ENCODE measurements around the gene NAGPA. TPM values are rescaled to one million over a fixed set of nuclear protein-coding genes. Genes with fewer than 3 reads are reported as not detected.
A peak's percentile ranks its signal among the peaks of the same experiment; 100 is the strongest.

The NAGPA gene
- total and polyA plus RNA-seq, 2 of the 13 experiments (the other 11 are each of a cell fraction or from before 2014, with no cell fraction given) = 27.1 to 60.3 TPM

DNA sequence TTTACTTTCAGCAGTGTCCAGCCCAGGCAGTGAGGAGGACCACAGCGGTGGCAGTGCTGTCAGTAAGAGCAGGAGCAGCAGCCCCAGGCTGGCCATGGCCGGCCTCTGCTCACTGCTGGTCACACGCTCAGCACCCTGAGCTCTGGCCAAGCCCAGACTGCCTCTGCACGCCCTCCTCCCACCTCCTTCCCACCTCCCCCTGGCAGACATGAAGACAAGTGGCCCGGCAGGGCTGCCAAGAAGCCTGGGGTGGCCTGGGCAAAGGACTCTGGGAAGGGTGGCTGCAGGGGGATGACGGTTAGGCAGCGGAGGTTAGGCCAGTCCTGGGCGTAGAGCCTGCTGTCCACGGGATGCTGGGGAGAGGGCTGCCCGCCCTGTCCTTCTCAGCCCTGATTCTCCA lies 32.1 kb upstream of the NAGPA start, which contains the start of gene C16orf89 (continued):
- TF ChIP-seq THRA (CRISPR knock-in tag; IDR thresholded peaks at IDR 0.05; ENCODE audit: borderline replicate concordance) = no peak
- TF ChIP-seq SETDB1 (CRISPR knock-in tag; IDR thresholded peaks at IDR 0.05; ENCODE audit: borderline replicate concordance) = no peak

DNA sequence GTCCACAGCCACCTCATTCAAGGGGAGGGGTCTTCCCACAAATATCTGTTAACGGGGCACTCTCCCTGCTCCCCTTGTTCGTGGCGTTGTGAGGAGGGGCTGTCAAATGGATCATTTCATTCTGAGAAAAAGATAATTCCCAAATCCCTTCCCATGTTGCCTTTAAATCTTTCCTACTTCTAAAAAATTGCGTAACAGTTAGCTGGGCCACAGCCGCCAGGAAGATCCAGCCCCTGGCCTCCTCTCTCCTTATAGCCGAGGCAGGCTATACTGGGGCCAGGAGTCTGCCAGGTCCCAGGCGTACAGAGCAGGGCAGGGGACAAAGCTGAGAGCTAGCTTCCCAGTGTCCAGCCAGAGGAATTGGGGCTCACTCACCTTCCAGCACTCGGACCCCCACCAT lies 31.6 kb upstream of the NAGPA start:
- Histone ChIP-seq H3K27ac (ENCODE audit: extremely low read length, insufficient read depth, low read length) (no peak overlapping the region), H3K4me3 (replicated peaks in 1 of 3; ENCODE audit: insufficient read depth in 1 of 3, low read depth in 2 of 3, low read length in 3 of 3) (peak overlapping the region in 2 of 3 experiments; percentile 7 to 63; a peak in 2 of 6 replicates), H3K9ac (ENCODE audit: insufficient read depth, low read depth, low read length) (peak overlapping the region; percentile 39), H3K36me3 (replicated peaks in 1 of 2; ENCODE audit: control insufficient read depth in 1 of 2, insufficient read depth in 2 of 2, low read length in 2 of 2) (no peaks in the 10 kb centered on the region), H3K9me3 (ENCODE audit: low read length) (no peaks in the 10 kb centered on the region), H3K27me3 (ENCODE audit: control insufficient read depth in 1 of 2, insufficient read depth in 2 of 2, low read length in 2 of 2) (peaks cover 0 to 21% of the 10 kb centered on the region in 2 experiments; a peak in 2 of 5 replicates), H3K4me2 (ENCODE audit: low read depth, low read length) (peak overlapping the region; percentile 76), H3K4me1 (ENCODE audit: insufficient read depth, low read length) (peaks cover 21% of the 10 kb centered on the region), H4K20me1 (ENCODE audit: insufficient read depth, low read length) (no peaks in the 10 kb centered on the region), H3K79me2 (ENCODE audit: insufficient read depth, low read length) (no peaks in the 10 kb centered on the region), H2AFZ (ENCODE audit: low read length) (peak overlapping the region; percentile 18)
- BruUV-seq (replicated peaks) = no TSS peak
- intact Hi-C loops (cut with micrococcal nuclease; ENCODE audit: unreplicated experiment) = no loop called here
- ChIA-PET POLR2A (interaction anchor here (0.8 to 1.1 kb wide), 2 partner anchors 29 to 31 kb away, joined by 3 to 4 read pairs; partner anchors contain the start of gene NAGPA), CTCF (ENCODE audit: low intra/inter-chr PET ratio, low total read pairs) (no interaction called here)
- FAIRE-seq = no peak
- peak; percentile 72 for ATAC-seq
- DNase-seq (ENCODE audit: low spot score) = no peak
- 34% methylated on average over 8 of the region's 8 CpGs for WGBS (ENCODE audit: low lambda C conversion rate)
- in situ Hi-C loops (cut with HindIII; ENCODE audit: extremely low pct_ligation_motif_present, low pct_unique_long_range_greater_than_20kb) = no loop called here
- TF ChIP-seq ERF (CRISPR knock-in tag; IDR thresholded peaks at IDR 0.05) (no peak), GZF1 (CRISPR knock-in tag; IDR thresholded peaks at IDR 0.05) (0 out of 2 replicates have a peak, but pooled peaks have one; percentile 52), ZBTB7B (CRISPR knock-in tag; IDR thresholded peaks at IDR 0.05) (no peak), CEBPG (CRISPR knock-in tag; IDR thresholded peaks at IDR 0.05) (peak; percentile 88), ZC3H4 (CRISPR knock-in tag; IDR thresholded peaks at IDR 0.05; ENCODE audit: borderline replicate concordance) (no peak), ZSCAN12 (CRISPR knock-in tag; IDR thresholded peaks at IDR 0.05) (no peak), PAF1 (CRISPR knock-in tag; IDR thresholded peaks at IDR 0.05) (no peak), ZNF607 (CRISPR knock-in tag; IDR thresholded peaks at IDR 0.05; ENCODE audit: borderline replicate concordance) (no peak), ZNF205 (CRISPR knock-in tag; IDR thresholded peaks at IDR 0.05) (no peak), TOE1 (CRISPR knock-in tag; IDR thresholded peaks at IDR 0.05) (no peak), RXRA (CRISPR knock-in tag; IDR thresholded peaks at IDR 0.05) (no peak), SRSF4 (IDR thresholded peaks at IDR 0.05; ENCODE audit: low read depth, low read length, poor library complexity, severe bottlenecking) (no peak), RNF2 (conservative IDR thresholded peaks at IDR 0.05; ENCODE audit: low read depth) (no peak)
- TF ChIP-seq, protein P1, sequence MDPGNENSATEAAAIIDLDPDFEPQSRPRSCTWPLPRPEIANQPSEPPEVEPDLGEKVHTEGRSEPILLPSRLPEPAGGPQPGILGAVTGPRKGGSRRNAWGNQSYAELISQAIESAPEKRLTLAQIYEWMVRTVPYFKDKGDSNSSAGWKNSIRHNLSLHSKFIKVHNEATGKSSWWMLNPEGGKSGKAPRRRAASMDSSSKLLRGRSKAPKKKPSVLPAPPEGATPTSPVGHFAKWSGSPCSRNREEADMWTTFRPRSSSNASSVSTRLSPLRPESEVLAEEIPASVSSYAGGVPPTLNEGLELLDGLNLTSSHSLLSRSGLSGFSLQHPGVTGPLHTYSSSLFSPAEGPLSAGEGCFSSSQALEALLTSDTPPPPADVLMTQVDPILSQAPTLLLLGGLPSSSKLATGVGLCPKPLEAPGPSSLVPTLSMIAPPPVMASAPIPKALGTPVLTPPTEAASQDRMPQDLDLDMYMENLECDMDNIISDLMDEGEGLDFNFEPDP (CRISPR knock-in tag; conservative IDR thresholded peaks at IDR 0.05) = 0 out of 2 replicates have a peak, but pooled peaks have one; percentile 66
- TF ChIP-seq, protein P2, sequence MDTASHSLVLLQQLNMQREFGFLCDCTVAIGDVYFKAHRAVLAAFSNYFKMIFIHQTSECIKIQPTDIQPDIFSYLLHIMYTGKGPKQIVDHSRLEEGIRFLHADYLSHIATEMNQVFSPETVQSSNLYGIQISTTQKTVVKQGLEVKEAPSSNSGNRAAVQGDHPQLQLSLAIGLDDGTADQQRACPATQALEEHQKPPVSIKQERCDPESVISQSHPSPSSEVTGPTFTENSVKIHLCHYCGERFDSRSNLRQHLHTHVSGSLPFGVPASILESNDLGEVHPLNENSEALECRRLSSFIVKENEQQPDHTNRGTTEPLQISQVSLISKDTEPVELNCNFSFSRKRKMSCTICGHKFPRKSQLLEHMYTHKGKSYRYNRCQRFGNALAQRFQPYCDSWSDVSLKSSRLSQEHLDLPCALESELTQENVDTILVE (CRISPR knock-in tag; IDR thresholded peaks at IDR 0.05) = no peak
- TF ChIP-seq, protein P3, sequence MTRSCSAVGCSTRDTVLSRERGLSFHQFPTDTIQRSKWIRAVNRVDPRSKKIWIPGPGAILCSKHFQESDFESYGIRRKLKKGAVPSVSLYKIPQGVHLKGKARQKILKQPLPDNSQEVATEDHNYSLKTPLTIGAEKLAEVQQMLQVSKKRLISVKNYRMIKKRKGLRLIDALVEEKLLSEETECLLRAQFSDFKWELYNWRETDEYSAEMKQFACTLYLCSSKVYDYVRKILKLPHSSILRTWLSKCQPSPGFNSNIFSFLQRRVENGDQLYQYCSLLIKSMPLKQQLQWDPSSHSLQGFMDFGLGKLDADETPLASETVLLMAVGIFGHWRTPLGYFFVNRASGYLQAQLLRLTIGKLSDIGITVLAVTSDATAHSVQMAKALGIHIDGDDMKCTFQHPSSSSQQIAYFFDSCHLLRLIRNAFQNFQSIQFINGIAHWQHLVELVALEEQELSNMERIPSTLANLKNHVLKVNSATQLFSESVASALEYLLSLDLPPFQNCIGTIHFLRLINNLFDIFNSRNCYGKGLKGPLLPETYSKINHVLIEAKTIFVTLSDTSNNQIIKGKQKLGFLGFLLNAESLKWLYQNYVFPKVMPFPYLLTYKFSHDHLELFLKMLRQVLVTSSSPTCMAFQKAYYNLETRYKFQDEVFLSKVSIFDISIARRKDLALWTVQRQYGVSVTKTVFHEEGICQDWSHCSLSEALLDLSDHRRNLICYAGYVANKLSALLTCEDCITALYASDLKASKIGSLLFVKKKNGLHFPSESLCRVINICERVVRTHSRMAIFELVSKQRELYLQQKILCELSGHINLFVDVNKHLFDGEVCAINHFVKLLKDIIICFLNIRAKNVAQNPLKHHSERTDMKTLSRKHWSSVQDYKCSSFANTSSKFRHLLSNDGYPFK (CRISPR knock-in tag; IDR thresholded peaks at IDR 0.05; ENCODE audit: borderline replicate concordance) = 0 out of 2 replicates have a peak, but pooled peaks have one; percentile 14

Measured in HepG2 (cell line).